GM12878 (cell line): ENCODE results near the gene MAPK8IP3. TPM values are rescaled to one million over a fixed set of nuclear protein-coding genes. Genes with fewer than 3 reads are reported as not detected.

Source experiments
- ATAC-seq: fragments of 200-7000 bp; cut with Tn5 transposase; 3 replicates; pipeline ENCODE4 v1.9.1; 2020; ENCODE audit warnings: mild to moderate bottlenecking, moderate library complexity
- BruUV-seq: library from RNA; stranded (reverse); fragments of 400-500 nt; replicated peaks from 2 replicates; lab custom pipeline; 2021; lab: Mats Ljungman, UMichigan
- CTCF ChIA-PET: fragments of 300-600 bp; sonication (Branson Sonifier 250); formaldehyde crosslinking; extraction: SDS; loops from one replicate; lab custom pipeline; 2021; ENCODE audit warnings: inconsistent platforms; lab: Yijun Ruan, JAX
- POLR2A ChIA-PET: fragments of 350-600 bp; formaldehyde crosslinking; extraction: SDS; loops from one replicate; lab custom pipeline; 2021; ENCODE audit warnings: inconsistent platforms; lab: Charles Lee
- RAD21 ChIA-PET: fragments of 300-600 bp; sonication (Branson Sonifier 250); formaldehyde crosslinking; loops from one replicate; lab custom pipeline; 2023; ENCODE audit warnings: antibody characterized with exemption; ENCODE audit not compliant: unreplicated experiment; lab: Charles Lee
- SMC1A ChIA-PET: fragments of 300-600 bp; sonication (Branson Sonifier 250); formaldehyde crosslinking; loops from one replicate; lab custom pipeline; 2023; ENCODE audit not compliant: unreplicated experiment, uncharacterized antibody; lab: Charles Lee
- DNase-seq: peaks from one replicate; pipeline ENCODE4 v3.0.0-alpha.2; 2011; ENCODE audit warnings: low read depth, low spot score
- FAIRE-seq: peaks from 3 replicates; lab custom pipeline; 2011; peaks lifted over from hg19 to GRCh38; lab: Jason Lieb, UNC
- H2AFZ ChIP-seq: 2 replicates; pipeline ENCODE4 v1.6.0; 2011; ENCODE audit warnings: low read depth, low read length, control low read depth; ENCODE audit not compliant: control insufficient read depth
- H3K27ac ChIP-seq: 2 replicates; pipeline ENCODE4 v1.5.1; 2011; ENCODE audit warnings: control low read depth; ENCODE audit not compliant: control insufficient read depth, insufficient read depth
- H3K27me3 ChIP-seq, 2 experiments: replicated peaks in 1 of 2; 2 replicates each; pipeline versions ENCODE4 v1.6.0 to v1.6.1; 2011; ENCODE audit warnings: low read length in 1 of 2; ENCODE audit not compliant: control insufficient read depth in 2 of 2, insufficient read depth in 2 of 2
- H3K36me3 ChIP-seq, 2 experiments: 2 replicates each; pipeline ENCODE4 v1.5.1; 2011; ENCODE audit warnings: low read length in 1 of 2; ENCODE audit not compliant: control insufficient read depth in 2 of 2, insufficient read depth in 2 of 2
- H3K4me1 ChIP-seq: 2 replicates; pipeline ENCODE4 v1.6.1; 2011; ENCODE audit warnings: mild to moderate bottlenecking, low read length, moderate library complexity, mixed read lengths; ENCODE audit not compliant: control insufficient read depth, insufficient read depth
- H3K4me2 ChIP-seq: 2 replicates; pipeline ENCODE4 v1.6.0; 2011; ENCODE audit warnings: control low read depth; ENCODE audit not compliant: control insufficient read depth, insufficient read depth
- H3K4me3 ChIP-seq: fragments of 200-600 bp; sonication (generic); 2 replicates; pipeline ENCODE4 v1.5.1; 2016
- H3K79me2 ChIP-seq: 2 replicates; pipeline ENCODE4 v1.6.0; 2011; ENCODE audit warnings: low read length; ENCODE audit not compliant: control insufficient read depth, insufficient read depth
- H3K9ac ChIP-seq: 2 replicates; pipeline ENCODE4 v1.8.0; 2011; ENCODE audit warnings: low read length, control low read depth, mixed read lengths; ENCODE audit not compliant: control insufficient read depth, insufficient read depth
- H3K9me3 ChIP-seq: replicated peaks from 3 replicates; pipeline ENCODE4 v1.5.1; 2011; ENCODE audit warnings: mild to moderate bottlenecking, low read length; ENCODE audit not compliant: control insufficient read depth, insufficient read depth
- H4K20me1 ChIP-seq: 2 replicates; pipeline ENCODE4 v1.6.0; 2011; ENCODE audit not compliant: control insufficient read depth, insufficient read depth
- CBX5 ChIP-seq: sonication (generic); IDR thresholded peaks from 2 replicates; pipeline ENCODE4 v1.6.1; 2016; ENCODE audit warnings: low read depth, moderate library complexity, mild to moderate bottlenecking, inconsistent platforms
- EP300 ChIP-seq, 2 experiments: fragments of 150-350 bp in 1 of 2; IDR thresholded peaks; 2 replicates each; pipeline ENCODE4 v1.6.1; 2011 to 2012; ENCODE audit warnings: low read depth in 2 of 2, low read length in 2 of 2, borderline replicate concordance in 1 of 2, improper control_type of control experiment in 1 of 2, inconsistent platforms in 1 of 2; ENCODE audit not compliant: control insufficient read depth in 1 of 2
- FOXM1 ChIP-seq: IDR thresholded peaks from 2 replicates; pipeline ENCODE4 v1.6.1; 2012; ENCODE audit warnings: low read depth, mild to moderate bottlenecking, inconsistent platforms, low read length, moderate library complexity
- JUND ChIP-seq: IDR thresholded peaks from 2 replicates; pipeline ENCODE4 v1.6.1; 2012; ENCODE audit warnings: low read depth, mild to moderate bottlenecking, low read length, improper control_type of control experiment, moderate library complexity
- MYC ChIP-seq: IDR thresholded peaks from 2 replicates; pipeline ENCODE4 v1.6.1; 2011; ENCODE audit warnings: mild to moderate bottlenecking, low read length, moderate library complexity, inconsistent platforms; ENCODE audit not compliant: insufficient read depth, insufficient replicate concordance, insufficient read length, severe bottlenecking
- POLR2AphosphoS2 ChIP-seq: IDR thresholded peaks from 2 replicates; pipeline ENCODE4 v1.6.1; 2011; ENCODE audit warnings: low read depth, mild to moderate bottlenecking, low read length, improper control_type of control experiment, moderate library complexity
- TAF1 ChIP-seq: IDR thresholded peaks from 2 replicates; pipeline ENCODE4 v1.6.1; 2011; ENCODE audit warnings: mild to moderate bottlenecking, low read depth, low read length, borderline replicate concordance
- WGBS: methylation state at CpG from one replicate; pipeline ENCODE4 v1.1.6; 2016; ENCODE audit warnings: low lambda C conversion rate; ENCODE audit not compliant: insufficient replicate concordance, insufficient coverage; ENCODE audit errors: missing lambda C conversion rate; 5-methylcytosine and 5-hydroxymethylcytosine counted together
- in situ Hi-C: fragments of 300-500 bp; cut with MboI; formaldehyde crosslinking; loops from 9 replicates; pipeline ENCODE4 v1.14.3; 2018; ENCODE audit warnings: mixed read lengths
- intact Hi-C: fragments of 100-400 bp; cut with micrococcal nuclease; formaldehyde crosslinking; loops from one replicate; pipeline ENCODE4 v1.14.2; 2022; ENCODE audit not compliant: unreplicated experiment
- polyA plus RNA-seq, 11 experiments: library from polyadenylated mRNA; depleted of rRNA in 4 of 11; unstranded in 6 of 11; stranded (reverse) in 5 of 11; fragments of >200 nt; fragmentation: Nextera tagmentation in 4 of 11; fragmentation: Illumina TruSeq in 1 of 11; extraction: Ambion mirVana in 4 of 11; extraction: Trizol in 1 of 11; gene quantifications; 1 replicate in 1 of 11; 2 replicates in 10 of 11; pipeline versions ENCODE4 v1.2.1 to v1.2.3, GENCODE V29; 2011 to 2016; ENCODE audit warnings: inconsistent platforms in 2 of 11, missing spikeins in 2 of 11, low read depth in 1 of 11
- total RNA-seq, 4 experiments: library from RNA; depleted of rRNA in 3 of 4; stranded (reverse); fragments of >200 nt in 3 of 4; fragmentation: Illumina TruSeq in 1 of 4; extraction: Trizol in 1 of 4; gene quantifications; 2 replicates each; pipeline versions ENCODE4 v1.2.1 to v1.2.3, GENCODE V29; 2013 to 2021
- TF ChIP-seq, protein P1 (sequence below): fragments of 450-650 bp; formaldehyde crosslinking; IDR thresholded peaks from 2 replicates; pipeline ENCODE4 v1.5.0; 2022; ENCODE audit warnings: mild to moderate bottlenecking, missing genetic modification characterization
- TF ChIP-seq, protein P2 (sequence below): IDR thresholded peaks from 2 replicates; pipeline ENCODE4 v1.6.1; 2011; ENCODE audit warnings: low read depth, mild to moderate bottlenecking, low read length, moderate library complexity, borderline replicate concordance; ENCODE audit errors: extremely low read depth

Gene MAPK8IP3
- total and polyA plus RNA-seq, 10 of the 15 experiments (the other 5 are each of a cell fraction or from before 2014, with no cell fraction given), result 0.06 to 67.9 (median 18.2) TPM

- POLR2A ChIA-PET, result no interaction called here
These were observed 94.7 kb downstream of the MAPK8IP3 start for GRCh38 chr16:1800701-1801100.

More at GRCh38 chr16:1800701-1801100, 94.7 kb downstream of the MAPK8IP3 start:
- no peak overlapping the region for H2AFZ ChIP-seq
- FAIRE-seq (no peak), DNase-seq (no peak), ATAC-seq (no peak)
- ChIA-PET RAD21 (no interaction called here), SMC1A (no interaction called here), CTCF (no interaction called here)
- H3K79me2 ChIP-seq, result no peaks in the 10 kb centered on the region
- WGBS, result 76% methylated on average over 10 of the region's 10 CpGs
- in situ Hi-C loops (no loop called here), intact Hi-C loops (no loop called here)
- peaks cover 2% of the 10 kb centered on the region; the same call in 1 of the 3 replicates for H3K9me3 ChIP-seq
- no peak overlapping the region for H3K4me2 ChIP-seq
- BruUV-seq, result no TSS peak
- no peaks in the 10 kb centered on the region for H4K20me1 ChIP-seq
- H3K27ac ChIP-seq, result no peak overlapping the region
- no peaks in the 10 kb centered on the region for H3K4me1 ChIP-seq
- H3K4me3 ChIP-seq, result no peak overlapping the region
- no peak overlapping the region for H3K9ac ChIP-seq
- no peaks in the 10 kb centered on the region for H3K36me3 ChIP-seq
- no peak for TF ChIP-seq CBX5
- no peak for TF ChIP-seq FOXM1
- TF ChIP-seq POLR2AphosphoS2, result no peak
- TF ChIP-seq MYC, result no peak
- TF ChIP-seq TAF1, result no peak
- TF ChIP-seq EP300 (IDR thresholded peaks at IDR 0.05; ENCODE audit: borderline replicate concordance in 1 of 2, control insufficient read depth in 1 of 2, low read depth in 2 of 2, low read length in 2 of 2), result no peak
- TF ChIP-seq JUND, result no peak
- TF ChIP-seq, protein P1, sequence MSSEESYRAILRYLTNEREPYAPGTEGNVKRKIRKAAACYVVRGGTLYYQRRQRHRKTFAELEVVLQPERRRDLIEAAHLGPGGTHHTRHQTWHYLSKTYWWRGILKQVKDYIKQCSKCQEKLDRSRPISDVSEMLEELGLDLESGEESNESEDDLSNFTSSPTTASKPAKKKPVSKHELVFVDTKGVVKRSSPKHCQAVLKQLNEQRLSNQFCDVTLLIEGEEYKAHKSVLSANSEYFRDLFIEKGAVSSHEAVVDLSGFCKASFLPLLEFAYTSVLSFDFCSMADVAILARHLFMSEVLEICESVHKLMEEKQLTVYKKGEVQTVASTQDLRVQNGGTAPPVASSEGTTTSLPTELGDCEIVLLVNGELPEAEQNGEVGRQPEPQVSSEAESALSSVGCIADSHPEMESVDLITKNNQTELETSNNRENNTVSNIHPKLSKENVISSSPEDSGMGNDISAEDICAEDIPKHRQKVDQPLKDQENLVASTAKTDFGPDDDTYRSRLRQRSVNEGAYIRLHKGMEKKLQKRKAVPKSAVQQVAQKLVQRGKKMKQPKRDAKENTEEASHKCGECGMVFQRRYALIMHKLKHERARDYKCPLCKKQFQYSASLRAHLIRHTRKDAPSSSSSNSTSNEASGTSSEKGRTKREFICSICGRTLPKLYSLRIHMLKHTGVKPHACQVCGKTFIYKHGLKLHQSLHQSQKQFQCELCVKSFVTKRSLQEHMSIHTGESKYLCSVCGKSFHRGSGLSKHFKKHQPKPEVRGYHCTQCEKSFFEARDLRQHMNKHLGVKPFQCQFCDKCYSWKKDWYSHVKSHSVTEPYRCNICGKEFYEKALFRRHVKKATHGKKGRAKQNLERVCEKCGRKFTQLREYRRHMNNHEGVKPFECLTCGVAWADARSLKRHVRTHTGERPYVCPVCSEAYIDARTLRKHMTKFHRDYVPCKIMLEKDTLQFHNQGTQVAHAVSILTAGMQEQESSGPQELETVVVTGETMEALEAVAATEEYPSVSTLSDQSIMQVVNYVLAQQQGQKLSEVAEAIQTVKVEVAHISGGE (CRISPR knock-in tag), result no peak
- TF ChIP-seq, protein P2, sequence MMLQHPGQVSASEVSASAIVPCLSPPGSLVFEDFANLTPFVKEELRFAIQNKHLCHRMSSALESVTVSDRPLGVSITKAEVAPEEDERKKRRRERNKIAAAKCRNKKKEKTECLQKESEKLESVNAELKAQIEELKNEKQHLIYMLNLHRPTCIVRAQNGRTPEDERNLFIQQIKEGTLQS, result no peak
- no peaks in the 10 kb centered on the region for H3K27me3 ChIP-seq
